NCI-H1417 (cell line): Measurements from ENCODE around the gene ATP10B.

ENCODE experiments used
- DNase-seq, 3 experiments: peaks; one replicate each; lab custom pipeline; 2025; lab: John Stamatoyannopoulos, UW

Gene ATP10B

DNA sequence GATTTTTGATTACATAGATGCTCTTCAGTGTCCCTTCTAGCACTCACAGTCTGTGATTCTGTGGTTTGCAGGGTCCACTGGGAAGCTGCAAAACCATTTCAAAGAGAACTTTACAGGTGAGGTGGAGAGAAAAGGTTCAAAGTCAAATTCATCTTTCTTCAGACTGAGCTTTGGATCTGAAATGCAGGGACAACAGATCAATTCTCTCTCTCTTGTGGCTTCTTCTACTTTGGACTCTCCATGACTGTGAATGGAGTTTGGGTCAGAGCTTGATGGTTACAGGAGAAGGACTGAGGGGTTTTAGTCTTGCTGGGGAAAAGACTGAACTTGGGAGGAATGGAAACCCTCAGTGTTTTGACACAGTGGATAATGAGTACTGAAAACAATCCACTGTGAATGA is 338.5 kb downstream of the ATP10B start:
- peak in 1 of 3 experiments; percentile 83 for DNase-seq
